Measurements from ENCODE around the gene CMC2.

The CMC2 gene

DNA sequence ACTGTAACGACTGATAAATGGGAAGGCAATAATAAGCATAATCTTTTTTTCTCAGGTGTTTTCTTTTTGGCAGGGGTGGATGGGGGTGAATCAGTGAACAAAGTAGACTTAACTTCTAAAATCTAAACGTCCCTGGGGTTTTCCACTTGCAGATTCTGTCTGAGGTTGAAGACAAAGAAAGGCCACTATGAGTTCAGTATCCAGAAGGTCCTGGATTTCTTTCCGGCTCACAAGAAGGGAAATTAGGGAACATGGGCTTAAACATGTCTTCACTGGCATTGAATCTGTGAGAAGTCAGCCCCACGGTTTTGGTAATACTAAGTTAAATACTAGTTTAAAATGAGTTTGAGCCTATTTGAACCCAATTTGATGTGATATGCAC lies 67.8 kb downstream of the CMC2 start:
- no peak overlapping the region for H3K27ac ChIP-seq (replicated peaks)
- no peak overlapping the region for H3K4me3 ChIP-seq (replicated peaks; ENCODE audit: insufficient read depth, low read length)
- TF ChIP-seq GABPA (IDR thresholded peaks at IDR 0.05; ENCODE audit: low read depth) (no peak), REST (IDR thresholded peaks at IDR 0.05; ENCODE audit: insufficient replicate concordance, low read depth) (no peak), CTCF (IDR thresholded peaks at IDR 0.05; ENCODE audit: insufficient read depth, low read length) (no peak), SPI1 (IDR thresholded peaks at IDR 0.05; ENCODE audit: borderline replicate concordance, low read depth) (no peak), POLR2AphosphoS5 (IDR thresholded peaks at IDR 0.05; ENCODE audit: low read depth) (no peak)
- peaks cover 4% of the 10 kb centered on the region for H3K27me3 ChIP-seq (ENCODE audit: insufficient read depth, poor library complexity, severe bottlenecking)
- no peak for DNase-seq (ENCODE audit: low read depth in 1 of 2, low spot score in 1 of 2)

GRCh38 chr16:80938004-80938878 lies 68.4 kb downstream of the CMC2 start:
- Histone ChIP-seq H3K4me3 (replicated peaks; ENCODE audit: insufficient read depth, low read length) (no peak overlapping the region), H3K27me3 (ENCODE audit: insufficient read depth, poor library complexity, severe bottlenecking) (peaks cover 11% of the 10 kb centered on the region), H3K27ac (replicated peaks) (no peak overlapping the region)
- no peak for TF ChIP-seq SPI1 (IDR thresholded peaks at IDR 0.05; ENCODE audit: borderline replicate concordance, low read depth)
- TF ChIP-seq CTCF (IDR thresholded peaks at IDR 0.05; ENCODE audit: insufficient read depth, low read length): no peak
- DNase-seq (ENCODE audit: low read depth in 1 of 2, low spot score in 1 of 2): no peak

DNA sequence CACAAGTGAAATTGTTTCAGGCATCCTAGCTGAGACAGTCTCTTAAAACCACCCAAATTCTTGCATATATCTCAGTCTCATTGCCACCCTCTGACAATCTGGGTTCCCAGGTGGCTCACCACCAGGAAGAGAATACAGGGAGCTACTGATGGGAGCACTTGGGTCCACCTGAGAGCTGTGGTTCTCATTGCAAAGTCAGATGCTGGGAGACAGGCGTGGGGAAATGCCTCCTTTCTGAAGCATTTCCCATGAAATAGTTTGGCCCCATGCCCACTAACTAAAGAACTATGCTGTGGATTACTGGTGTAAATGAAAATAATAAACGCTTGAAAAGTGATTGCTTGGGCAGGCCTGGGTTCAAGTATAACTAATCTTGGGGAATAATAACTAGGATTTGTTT lies 70.3 kb downstream of the CMC2 start:
- Histone ChIP-seq H3K4me3 (replicated peaks; ENCODE audit: insufficient read depth, low read length) (no peak overlapping the region), H3K27me3 (ENCODE audit: insufficient read depth, poor library complexity, severe bottlenecking) (peaks cover 27% of the 10 kb centered on the region), H3K27ac (replicated peaks) (no peak overlapping the region)
- no peak for TF ChIP-seq REST (IDR thresholded peaks at IDR 0.05; ENCODE audit: insufficient replicate concordance, low read depth)
- no peak for DNase-seq (ENCODE audit: low read depth in 1 of 2, low spot score in 1 of 2)

GRCh38 chr16:80935691-80936090 lies 71.0 kb downstream of the CMC2 start:
- TF ChIP-seq POLR2AphosphoS5 (IDR thresholded peaks at IDR 0.05; ENCODE audit: low read depth): no peak
- TF ChIP-seq CTCF (IDR thresholded peaks at IDR 0.05; ENCODE audit: insufficient read depth, low read length): no peak
- TF ChIP-seq REST (IDR thresholded peaks at IDR 0.05; ENCODE audit: insufficient replicate concordance, low read depth): no peak
- TF ChIP-seq SPI1 (IDR thresholded peaks at IDR 0.05; ENCODE audit: borderline replicate concordance, low read depth): no peak
- no peak for TF ChIP-seq GABPA (IDR thresholded peaks at IDR 0.05; ENCODE audit: low read depth)
- Histone ChIP-seq H3K27ac (replicated peaks) (no peak overlapping the region), H3K4me3 (replicated peaks; ENCODE audit: insufficient read depth, low read length) (no peak overlapping the region), H3K27me3 (ENCODE audit: insufficient read depth, poor library complexity, severe bottlenecking) (peaks cover 31% of the 10 kb centered on the region)
- DNase-seq (ENCODE audit: low read depth in 1 of 2, low spot score in 1 of 2): no peak
